NCI-H460 (cell line): ENCODE data around the gene DPH7. TPM values are rescaled to one million over a fixed set of nuclear protein-coding genes. Genes with fewer than 3 reads are reported as not detected.
A peak's percentile ranks its signal among the peaks of the same experiment; 100 is the strongest.
"Not testable (repeated sequence)": the region's sequence is repeated elsewhere in the genome, so short reads cannot be mapped to it uniquely, and the experiment has no call there.

Experiments used
- DNase-seq: peaks from one replicate; pipeline ENCODE4 v3.0.0-alpha.2; 2016; ENCODE audit warnings: low read depth; ENCODE audit errors: extremely low read depth
- total RNA-seq: library from RNA; depleted of rRNA; stranded (reverse); fragments of >200 nt; shearing (Covaris generic); gene quantifications from 2 replicates; pipeline ENCODE4 v1.2.3, GENCODE V29; 2014

DPH7 gene
- total RNA-seq, 1 experiment from 2014 or later, result 29.9 TPM

DNA sequence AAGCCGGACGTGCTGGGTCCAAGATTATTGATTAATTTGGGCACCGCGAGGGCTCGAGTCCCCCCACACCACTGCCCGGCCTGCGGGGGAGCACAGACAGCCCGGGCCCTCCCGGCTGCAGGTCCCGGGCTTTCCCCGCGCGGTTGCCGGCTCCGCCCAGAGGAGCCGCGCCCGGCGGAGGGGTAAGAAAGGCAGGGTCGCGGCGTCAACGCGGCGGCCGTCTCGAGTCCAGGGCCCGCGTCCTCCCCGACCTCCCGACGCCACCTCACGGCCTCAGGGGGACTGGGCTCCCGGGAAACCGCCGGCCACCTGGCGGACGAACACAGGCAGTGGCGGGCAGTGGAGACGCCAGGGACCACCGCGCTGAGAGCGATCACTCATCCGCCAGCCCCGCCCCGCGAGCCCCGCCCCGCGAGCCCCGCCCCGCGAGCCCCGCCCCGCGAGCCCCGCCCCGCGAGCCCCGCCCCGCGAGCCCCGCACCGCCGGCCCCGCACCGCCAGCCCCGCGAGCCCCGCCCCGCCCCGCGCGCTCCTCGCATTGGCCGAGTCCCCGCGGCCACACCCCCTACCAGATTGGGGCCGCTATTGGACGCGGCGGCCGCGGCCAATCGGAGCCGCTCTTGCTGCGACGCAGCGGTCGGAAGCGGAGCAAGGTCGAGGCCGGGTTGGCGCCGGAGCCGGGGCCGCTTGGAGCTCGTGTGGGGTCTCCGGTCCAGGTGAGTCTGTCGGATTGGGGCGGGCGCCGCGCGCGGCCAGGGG lies 27.3 kb downstream of the DPH7 start, which contains the start of gene MRPL41:
Gene MRPL41, plus strand, starts transcription at position 616 of the 758 bp plus-strand sequence. CDS start 203 bp downstream, outside the sequence.
- peak; percentile 88 for DNase-seq

- DNase-seq, result not testable (repeated sequence)
Observed at GRCh38 chr9:137550958-137551263, 27.8 kb downstream of the DPH7 start.

DNA sequence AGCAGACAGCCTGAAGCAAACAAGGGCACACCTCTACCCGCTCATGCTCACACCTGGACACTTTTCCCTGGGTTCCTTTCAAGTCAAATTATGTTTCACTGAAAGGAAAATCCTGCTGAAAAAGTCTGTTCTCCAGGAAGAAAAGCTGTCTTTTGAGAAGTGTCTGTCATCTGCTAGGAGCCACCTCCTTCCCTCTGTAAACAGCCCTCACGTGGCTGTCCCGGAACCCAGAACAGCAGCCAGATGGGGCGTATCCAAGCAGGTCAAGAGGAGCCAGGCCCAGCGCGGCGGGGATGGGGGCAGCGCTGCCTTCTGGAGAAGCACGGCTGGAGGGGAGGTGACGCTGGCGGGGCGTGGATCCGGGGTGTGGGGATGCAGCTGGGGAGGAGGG lies 28.5 kb downstream of the DPH7 start, which contains the start of gene PNPLA7:
Gene PNPLA7, minus strand, starts transcription at position 172 of the 391 bp plus-strand sequence. CDS start 205 bp downstream, outside the sequence.
- peak; percentile 34 for DNase-seq

- no peak for DNase-seq
Observed at GRCh38 chr9:137547687-137548543, 30.8 kb downstream of the DPH7 start.

DNA sequence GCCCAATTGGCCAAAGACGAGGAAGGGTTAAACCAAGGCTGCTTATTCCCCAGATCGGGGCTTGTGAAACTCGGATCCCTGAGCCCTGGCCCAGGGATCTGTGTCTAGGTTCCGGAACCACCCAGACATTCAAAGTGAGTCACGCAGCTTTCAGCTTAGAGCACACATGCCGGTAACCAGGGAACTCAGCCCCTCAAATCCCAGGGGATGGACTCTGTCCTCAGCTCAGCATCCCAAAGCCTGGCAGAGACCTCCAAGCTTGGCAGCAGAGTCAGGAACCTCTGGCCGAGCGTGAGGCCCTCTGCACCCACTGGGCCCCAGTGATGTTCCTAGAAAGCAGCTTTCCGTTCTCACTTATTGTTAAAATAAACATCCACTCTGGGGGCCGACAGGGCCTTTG lies 33.6 kb downstream of the DPH7 start:
- no peak for DNase-seq

GRCh38 chr9:137544176-137544760 lies 34.5 kb downstream of the DPH7 start:
- DNase-seq, result no peak

DNA sequence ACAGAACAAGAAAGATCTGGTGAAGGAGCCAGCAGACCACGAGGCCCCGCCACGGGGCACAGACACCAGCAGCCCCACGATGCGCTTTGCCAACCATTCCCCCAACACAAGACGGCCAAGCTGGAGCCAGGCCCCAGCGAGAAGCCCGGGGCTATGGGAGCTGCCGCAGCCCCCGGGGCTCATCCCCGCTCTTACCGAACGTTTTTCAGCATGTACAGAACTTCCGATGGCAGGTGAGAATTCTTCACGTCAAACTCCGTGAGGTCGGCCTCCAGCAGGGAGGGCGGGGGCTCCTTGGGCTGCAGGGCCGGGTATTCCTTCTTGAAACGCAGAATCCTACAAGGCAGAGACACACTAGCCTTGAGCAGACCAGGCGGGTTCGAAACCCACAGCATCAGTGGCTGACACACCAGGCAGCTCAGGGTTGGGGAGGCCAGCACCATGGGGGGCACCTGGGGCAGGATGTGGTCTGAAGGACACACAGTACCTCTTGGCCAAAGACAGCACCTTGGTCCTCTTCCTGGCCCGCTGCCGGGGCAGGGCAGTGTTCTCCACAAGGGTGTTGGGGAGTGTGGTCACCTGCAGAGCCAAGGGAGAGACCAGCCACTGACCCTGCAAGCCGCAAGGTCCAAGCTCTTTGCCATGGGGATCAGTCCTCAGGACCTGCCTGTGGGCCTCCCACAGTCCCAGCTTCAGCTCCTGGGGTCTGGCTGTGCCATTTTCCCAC lies 35.3 kb downstream of the DPH7 start:
- no peak for DNase-seq

DNA sequence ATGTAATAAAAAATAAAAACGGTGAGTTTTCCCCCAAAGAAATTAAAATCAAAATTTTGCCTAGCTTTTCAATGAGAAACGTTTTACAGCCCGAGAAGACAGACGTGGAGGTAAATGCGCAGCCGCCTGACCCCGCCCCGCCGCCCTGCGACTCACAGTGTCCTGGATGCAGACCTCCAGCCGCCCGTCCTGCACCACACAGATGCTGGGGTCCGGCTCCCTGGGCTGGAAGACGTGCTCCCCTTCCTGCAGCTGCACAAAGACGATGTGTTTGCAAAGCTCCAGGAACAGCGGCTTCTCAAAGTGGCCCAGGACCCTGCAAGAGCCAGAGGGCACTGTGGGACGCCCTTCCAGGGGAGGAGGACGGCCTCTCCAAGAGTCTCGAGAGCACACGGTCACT lies 36.2 kb downstream of the DPH7 start:
- no peak for DNase-seq

DNA sequence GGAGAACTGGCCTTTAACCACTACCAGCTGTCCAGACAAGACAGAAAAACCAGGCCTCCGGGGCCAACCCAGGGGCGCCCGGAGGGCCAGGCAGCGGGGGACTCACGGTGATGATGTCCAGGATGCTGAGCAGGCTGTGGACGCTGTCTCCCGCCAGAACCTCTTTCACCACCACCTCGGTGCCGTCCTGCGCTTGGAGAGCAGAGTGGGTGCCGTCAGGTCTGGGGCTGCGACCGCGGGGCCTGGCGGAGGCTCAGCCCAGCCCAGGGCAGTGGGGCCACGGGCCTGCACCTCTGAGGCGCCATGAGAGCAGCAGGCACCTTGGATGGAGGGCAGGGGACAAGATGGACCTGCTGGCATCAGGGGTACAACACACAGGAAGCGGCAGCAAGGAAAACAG lies 38.2 kb downstream of the DPH7 start:
- no peak for DNase-seq

DNA sequence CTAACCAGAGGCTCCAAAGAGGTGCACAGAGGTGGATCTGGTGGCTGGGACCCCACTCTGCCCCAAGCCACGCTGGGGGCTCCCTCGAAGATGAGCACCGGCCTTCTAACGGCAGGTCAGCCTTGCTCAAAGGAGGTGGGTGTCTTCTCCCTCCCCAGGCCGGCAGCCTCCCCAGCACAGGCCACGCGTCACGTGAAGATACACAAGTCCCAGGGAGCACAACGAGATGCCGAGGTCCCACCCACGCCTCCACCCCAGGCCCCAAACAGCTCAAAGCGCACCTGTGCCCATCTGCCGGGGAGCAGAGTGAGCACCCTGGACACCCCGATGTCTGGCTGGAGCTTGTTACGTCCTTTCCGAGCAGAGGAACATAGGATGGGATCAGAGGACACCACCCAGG lies 40.7 kb downstream of the DPH7 start:
- DNase-seq, result no peak

GRCh38 chr9:137536594-137537131 lies 42.1 kb downstream of the DPH7 start:
- DNase-seq, result not testable (repeated sequence)

DNA sequence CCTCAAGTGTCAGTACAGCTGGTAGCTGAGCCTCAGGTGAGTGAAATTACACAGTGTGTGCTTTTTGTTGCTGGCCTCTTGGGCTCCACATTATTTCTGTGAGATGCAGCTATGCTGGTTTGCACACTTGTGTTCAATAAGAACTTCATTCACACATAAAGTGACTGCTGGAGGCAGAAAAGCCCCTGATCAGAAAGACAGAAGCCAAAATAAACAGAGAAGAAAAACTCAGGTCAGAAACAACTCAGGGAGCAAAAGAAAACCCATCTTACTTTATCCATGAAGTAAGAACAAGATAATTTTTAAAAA lies 43.7 kb downstream of the DPH7 start:
- no peak for DNase-seq

GRCh38 chr9:137534256-137535119 lies 44.2 kb downstream of the DPH7 start:
- DNase-seq, result peak; percentile 64

- DNase-seq, result not testable (repeated sequence)
Observed at GRCh38 chr9:137532891-137533468, 45.7 kb downstream of the DPH7 start.

DNA sequence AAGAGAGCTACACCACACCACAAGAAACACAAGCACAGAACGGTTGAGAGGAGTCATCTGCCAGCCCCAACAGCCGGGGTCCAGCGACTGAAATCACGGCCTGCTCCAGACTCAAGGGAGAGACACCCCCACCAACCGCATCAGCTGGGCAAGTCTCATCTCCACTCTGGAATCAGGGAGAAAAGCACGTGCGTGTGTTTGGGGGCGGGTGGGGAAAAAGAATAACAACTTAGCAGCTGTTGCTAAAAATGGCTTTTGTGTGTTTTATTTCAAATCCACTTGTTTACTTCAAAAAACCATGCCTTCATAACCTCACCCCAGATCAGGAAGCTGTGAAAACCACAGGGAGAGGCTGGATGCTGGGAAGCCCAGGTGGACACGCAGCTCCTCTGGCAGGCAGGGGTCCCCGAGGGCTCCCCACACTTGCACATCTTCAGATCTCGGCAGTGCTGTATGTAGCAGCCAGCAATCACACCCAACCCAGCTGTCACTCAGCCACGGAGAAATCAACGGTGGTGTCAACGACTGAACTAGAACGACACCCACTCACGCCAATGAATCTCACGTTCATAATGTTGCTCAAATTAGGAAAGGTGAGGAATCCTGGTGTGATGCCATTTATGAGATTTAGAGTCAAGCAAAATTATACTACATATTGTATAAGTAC lies 47.5 kb downstream of the DPH7 start:
- no peak for DNase-seq

- no peak for DNase-seq
Observed at GRCh38 chr9:137530331-137530730, 48.4 kb downstream of the DPH7 start.

GRCh38 chr9:137524981-137525317 lies 53.8 kb downstream of the DPH7 start:
- no peak for DNase-seq

- no peak for DNase-seq
Observed at GRCh38 chr9:137524161-137524980, 54.4 kb downstream of the DPH7 start.
